Endodermal cell (in vitro differentiated cells): ENCODE data around the gene DLG2. TPM values are rescaled to one million over a fixed set of nuclear protein-coding genes. Genes with fewer than 3 reads are reported as not detected.
"Not testable (repeated sequence)": the region's sequence is repeated elsewhere in the genome, so short reads cannot be mapped to it uniquely, and the experiment has no call there.

Source experiments
- DNase-seq: peaks from one replicate; pipeline ENCODE4 v3.0.0-alpha.2; 2017
- H3K27ac ChIP-seq: 2 replicates; pipeline ENCODE4 v1.5.1; 2013; ENCODE audit warnings: mild to moderate bottlenecking, low read depth, low read length, moderate library complexity
- H3K27me3 ChIP-seq: 2 replicates; pipeline ENCODE4 v1.6.1; 2013; ENCODE audit warnings: mild to moderate bottlenecking, low read length, moderate library complexity; ENCODE audit not compliant: insufficient read depth, control insufficient read depth, poor library complexity, severe bottlenecking
- H3K36me3 ChIP-seq: 2 replicates; pipeline ENCODE4 v1.7.0; 2013; ENCODE audit warnings: mild to moderate bottlenecking, low read length, moderate library complexity; ENCODE audit not compliant: control insufficient read depth, insufficient read depth
- H3K4me1 ChIP-seq: one replicate; pipeline ENCODE4 v1.7.0; 2013; ENCODE audit warnings: low read length; ENCODE audit not compliant: control insufficient read depth, insufficient read depth
- H3K4me3 ChIP-seq: 2 replicates; pipeline ENCODE4 v1.5.1; 2013; ENCODE audit warnings: mild to moderate bottlenecking, low read length, moderate library complexity
- H3K9ac ChIP-seq: 2 replicates; pipeline ENCODE4 v1.6.1; 2013; ENCODE audit warnings: mild to moderate bottlenecking, low read length, moderate library complexity; ENCODE audit not compliant: poor library complexity, severe bottlenecking; ENCODE audit errors: extremely low read depth
- H3K9me3 ChIP-seq: 2 replicates; pipeline ENCODE4 v1.6.1; 2013; ENCODE audit warnings: mild to moderate bottlenecking, low read length, moderate library complexity; ENCODE audit not compliant: control insufficient read depth
- H3K27ac Mint-ChIP-seq: 2 replicates; pipeline ENCODE4 v1.8.0; 2020; ENCODE audit warnings: mixed read lengths
- H3K27me3 Mint-ChIP-seq: 2 replicates; pipeline ENCODE4 v1.8.0; 2021; ENCODE audit warnings: mild to moderate bottlenecking, mixed read lengths; ENCODE audit not compliant: insufficient read depth
- H3K36me3 Mint-ChIP-seq: 2 replicates; pipeline ENCODE4 v1.8.0; 2020; ENCODE audit warnings: low read depth, mixed read lengths
- H3K4me1 Mint-ChIP-seq: 2 replicates; pipeline ENCODE4 v1.8.0; 2020; ENCODE audit warnings: mixed read lengths
- H3K4me3 Mint-ChIP-seq: 2 replicates; pipeline ENCODE4 v1.8.0; 2020; ENCODE audit warnings: mild to moderate bottlenecking, moderate library complexity, mixed read lengths
- H3K9me3 Mint-ChIP-seq: 2 replicates; pipeline ENCODE4 v1.8.0; 2020; ENCODE audit warnings: mild to moderate bottlenecking, mixed read lengths
- CTCF ChIP-seq: fragments of 200-600 bp; sonication (generic); conservative IDR thresholded peaks from 2 replicates; pipeline ENCODE4 v1.5.0; 2021; ENCODE audit warnings: antibody characterized with exemption, mild to moderate bottlenecking
- WGBS, 2 experiments: methylation state at CpG; one replicate each; pipeline versions ENCODE4 v1.1.5 to v1.1.7; 2013; ENCODE audit warnings: missing lambda C conversion rate in 2 of 2, mixed read lengths in 1 of 2; ENCODE audit not compliant: insufficient coverage in 1 of 2, insufficient read length in 1 of 2; 5-methylcytosine and 5-hydroxymethylcytosine counted together
- total RNA-seq, 2 donors: library from RNA; stranded (reverse); fragmentation: NEBNext Ultra II Directional in 1 of 2; extraction: Animal tissue kit (Norgen Biotek cat#: 25700) in 1 of 2; gene quantifications; 2 replicates in 1 of 2; 3 replicates in 1 of 2; pipeline ENCODE4 v1.2.1, GENCODE V29; 2021

DLG2 gene
- total RNA-seq, 2 donors from 2014 or later = 9.6 to 10.6 TPM

DNA sequence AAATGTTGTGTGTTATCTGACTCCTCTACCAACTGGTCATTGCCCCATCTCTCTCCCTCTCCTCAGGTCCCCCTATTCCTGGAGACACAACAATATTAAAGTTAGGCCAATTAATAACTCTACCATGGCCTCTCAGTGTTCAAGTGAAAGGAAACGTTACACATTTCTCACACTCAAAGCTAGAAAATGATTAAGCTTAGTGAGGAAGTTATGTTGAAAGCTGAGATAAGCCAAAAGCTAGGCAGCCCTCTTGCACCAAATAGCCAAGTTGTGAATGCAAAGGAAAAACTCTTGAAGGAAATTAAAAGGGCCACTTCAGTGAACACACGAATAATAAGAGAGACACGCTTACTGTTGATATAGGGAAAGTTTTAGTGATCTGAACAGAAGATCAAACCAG is 6.9 kb downstream of the DLG2 start:
- H3K27me3 ChIP-seq = no peaks in the 10 kb centered on the region
- no peaks in the 10 kb centered on the region for H3K36me3 ChIP-seq
- no peak overlapping the region for H3K27ac Mint-ChIP-seq
- no peaks in the 10 kb centered on the region for H3K9me3 ChIP-seq
- H3K4me3 Mint-ChIP-seq = no peak overlapping the region
- no peaks in the 10 kb centered on the region for H3K4me1 Mint-ChIP-seq
- H3K36me3 Mint-ChIP-seq = no peaks in the 10 kb centered on the region
- no peaks in the 10 kb centered on the region for H3K9me3 Mint-ChIP-seq
- H3K27ac ChIP-seq = no peak overlapping the region
- 89 to 90% methylated on average over 2 to 3 of the region's 3 CpGs for WGBS, 2 experiments
- DNase-seq = no peak
- no peak overlapping the region for H3K9ac ChIP-seq
- no peaks in the 10 kb centered on the region for H3K27me3 Mint-ChIP-seq
- H3K4me1 ChIP-seq = no peaks in the 10 kb centered on the region
- TF ChIP-seq CTCF = no peak
- H3K4me3 ChIP-seq = no peak overlapping the region

- Histone ChIP-seq H3K9me3 (no peaks in the 10 kb centered on the region), H3K36me3 (no peaks in the 10 kb centered on the region), H3K9ac (no peak overlapping the region), H3K4me1 (no peaks in the 10 kb centered on the region), H3K27me3 (no peaks in the 10 kb centered on the region), H3K27ac (no peak overlapping the region), H3K4me3 (no peak overlapping the region)
- Mint-ChIP-seq H3K4me1 (no peaks in the 10 kb centered on the region), H3K27ac (no peak overlapping the region), H3K9me3 (no peaks in the 10 kb centered on the region), H3K4me3 (no peak overlapping the region), H3K27me3 (no peaks in the 10 kb centered on the region), H3K36me3 (no peaks in the 10 kb centered on the region)
- TF ChIP-seq CTCF = no peak
- DNase-seq = no peak
- 68 to 94% methylated on average over 3 to 6 of the region's 6 CpGs for WGBS, 2 experiments
These were observed 7.6 kb downstream of the DLG2 start for GRCh38 chr11:85619499-85619898.

GRCh38 chr11:85611643-85612042 is 15.5 kb downstream of the DLG2 start:
- not testable (repeated sequence) for H3K36me3 Mint-ChIP-seq

DNA sequence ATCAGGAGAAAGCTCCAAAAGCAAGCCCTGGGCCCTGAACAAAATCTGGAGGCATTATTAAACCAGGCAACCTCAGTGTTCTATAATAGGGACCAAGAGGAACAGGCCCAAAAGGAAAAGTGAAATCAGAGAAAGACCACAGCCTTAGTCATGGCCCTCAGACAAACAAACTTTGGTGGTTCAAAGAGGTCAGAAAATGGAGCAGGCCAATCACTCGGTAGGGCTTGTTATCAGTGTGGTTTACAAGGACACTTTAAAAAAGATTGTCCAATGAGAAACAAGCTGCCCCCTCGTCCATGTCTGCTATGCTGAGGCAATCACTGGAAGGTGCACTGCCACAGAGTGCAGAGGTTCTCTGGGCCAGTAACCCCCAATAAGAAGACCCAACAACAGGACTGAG is 17.9 kb downstream of the DLG2 start:
- 94% methylated on average over 2 of the region's 2 CpGs; no CpG with 5 or more reads in 1 of the 2 experiments for WGBS, 2 experiments
- DNase-seq, H3K4me3 ChIP-seq, H3K36me3 ChIP-seq, H3K27ac ChIP-seq, H3K4me3 Mint-ChIP-seq, H3K27me3 ChIP-seq, H3K9me3 ChIP-seq, H3K36me3 Mint-ChIP-seq, H3K27me3 Mint-ChIP-seq, H3K27ac Mint-ChIP-seq, H3K4me1 ChIP-seq, H3K4me1 Mint-ChIP-seq, H3K9ac ChIP-seq: not testable (repeated sequence)
- H3K9me3 Mint-ChIP-seq = peaks cover 11% of the 10 kb centered on the region

More at GRCh38 chr11:85611643-85612042, 15.5 kb downstream of the DLG2 start:
- H3K4me1 ChIP-seq, H3K27ac ChIP-seq, H3K4me1 Mint-ChIP-seq, H3K27ac Mint-ChIP-seq, H3K9ac ChIP-seq, H3K4me3 ChIP-seq, H3K27me3 Mint-ChIP-seq, H3K9me3 ChIP-seq, H3K27me3 ChIP-seq, DNase-seq, H3K36me3 ChIP-seq, H3K4me3 Mint-ChIP-seq, H3K9me3 Mint-ChIP-seq: not testable (repeated sequence)
- 99 to 100% methylated on average over 1 to 2 of the region's 2 CpGs for WGBS, 2 experiments

DNA sequence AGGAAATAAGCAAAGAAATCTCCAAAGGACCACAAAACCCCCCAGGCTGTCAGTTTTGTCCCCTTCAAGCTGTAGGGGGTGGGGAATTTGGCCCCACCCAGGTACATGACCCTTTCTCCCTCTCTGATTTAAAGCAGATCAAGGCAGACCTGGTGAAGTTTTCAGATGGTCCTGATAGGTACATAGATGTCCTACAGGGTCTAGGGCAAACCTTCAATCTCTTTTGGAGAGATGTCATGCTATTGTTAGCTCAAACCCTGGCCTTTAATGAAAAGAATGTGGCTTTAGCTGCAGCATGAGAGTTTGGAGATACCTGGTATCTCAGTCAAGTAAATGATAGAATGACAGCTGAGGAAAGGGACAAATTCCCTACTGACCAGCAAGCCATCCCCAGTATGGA is 18.5 kb downstream of the DLG2 start:
- H3K27me3 ChIP-seq, DNase-seq, H3K9me3 ChIP-seq, H3K27ac ChIP-seq, H3K27ac Mint-ChIP-seq, H3K27me3 Mint-ChIP-seq, H3K4me3 ChIP-seq, H3K36me3 Mint-ChIP-seq, H3K4me3 Mint-ChIP-seq, H3K36me3 ChIP-seq, H3K4me1 ChIP-seq, H3K4me1 Mint-ChIP-seq, H3K9ac ChIP-seq: not testable (repeated sequence)
- peaks cover 11% of the 10 kb centered on the region for H3K9me3 Mint-ChIP-seq

DNA sequence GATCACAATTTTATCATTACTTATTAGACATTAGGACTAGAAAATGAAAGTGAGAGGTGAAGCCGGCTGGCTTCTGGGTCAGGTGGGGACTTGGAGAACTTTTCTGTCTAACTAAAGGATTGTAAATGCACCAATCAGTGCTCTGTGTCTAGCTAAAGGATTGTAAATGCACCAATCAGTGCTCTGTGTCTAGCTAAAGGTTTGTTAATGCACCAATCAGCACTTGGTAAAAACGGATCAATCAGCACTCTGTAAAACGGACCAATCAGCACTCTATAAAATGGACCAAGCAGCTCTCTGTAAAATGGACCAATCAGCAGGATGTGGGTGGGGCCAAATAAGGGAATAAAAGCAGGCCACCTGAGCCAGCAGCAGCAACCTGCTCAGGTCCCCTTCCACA is 20.9 kb downstream of the DLG2 start:
- H3K9ac ChIP-seq, H3K27ac Mint-ChIP-seq, H3K27ac ChIP-seq, H3K27me3 Mint-ChIP-seq, H3K4me3 Mint-ChIP-seq, H3K27me3 ChIP-seq, DNase-seq, H3K36me3 ChIP-seq, H3K4me3 ChIP-seq, H3K4me1 ChIP-seq, H3K9me3 ChIP-seq, H3K36me3 Mint-ChIP-seq, H3K4me1 Mint-ChIP-seq: not testable (repeated sequence)
- peaks cover 11% of the 10 kb centered on the region for H3K9me3 Mint-ChIP-seq
- WGBS, 2 experiments = 92 to 100% methylated on average over 2 to 3 of the region's 3 CpGs
